H1 (cell line): Measurements from ENCODE around the gene EMD. TPM values are rescaled to one million over a fixed set of nuclear protein-coding genes. Genes with fewer than 3 reads are reported as not detected.

Experiments
- CTCF ChIA-PET: fragments of 300-600 bp; sonication (Branson Sonifier 250); formaldehyde crosslinking; loops from one replicate; lab custom pipeline; 2021; ENCODE audit not compliant: partially characterized antibody; lab: Charles Lee
- POLR2A ChIA-PET: fragments of 300-600 bp; sonication (Branson Sonifier 250); formaldehyde crosslinking; loops from one replicate; lab custom pipeline; 2021; ENCODE audit warnings: inconsistent platforms; ENCODE audit not compliant: partially characterized antibody; lab: Charles Lee
- DNase-seq, 2 experiments: peaks; one replicate each; pipeline versions ENCODE4 v3.0.0 to v3.0.0-alpha.2; 2010 to 2022; ENCODE audit warnings: low spot score in 2 of 2, low read depth in 1 of 2, mixed read lengths in 1 of 2
- FAIRE-seq: peaks from 2 replicates; lab custom pipeline; 2011; peaks lifted over from hg19 to GRCh38; lab: Jason Lieb, UNC
- H2AFZ ChIP-seq: 2 replicates; pipeline ENCODE4 v1.8.1; 2012; ENCODE audit warnings: low read length, inconsistent platforms
- H2AK5ac ChIP-seq: 2 replicates; pipeline ENCODE4 v1.6.1; 2013; ENCODE audit warnings: low read depth, low read length
- H2BK120ac ChIP-seq: replicated peaks from 2 replicates; pipeline ENCODE3; 2013; ENCODE audit warnings: low read depth, low read length, inconsistent platforms
- H2BK12ac ChIP-seq: 2 replicates; pipeline ENCODE4 v1.6.1; 2013; ENCODE audit warnings: low read depth, low read length
- H2BK15ac ChIP-seq: 2 replicates; pipeline ENCODE4 v1.6.1; 2013; ENCODE audit warnings: low read length
- H2BK20ac ChIP-seq: 2 replicates; pipeline ENCODE4 v1.6.1; 2013; ENCODE audit warnings: low read length
- H2BK5ac ChIP-seq: 2 replicates; pipeline ENCODE4 v1.6.1; 2013; ENCODE audit warnings: low read depth, low read length
- H3K14ac ChIP-seq: 2 replicates; pipeline ENCODE4 v1.6.1; 2013; ENCODE audit warnings: inconsistent platforms; ENCODE audit not compliant: insufficient read length
- H3K18ac ChIP-seq: 2 replicates; pipeline ENCODE4 v1.6.1; 2013; ENCODE audit warnings: low read length; ENCODE audit errors: extremely low read depth
- H3K23ac ChIP-seq: 2 replicates; pipeline ENCODE4 v1.6.1; 2013; ENCODE audit warnings: inconsistent platforms; ENCODE audit not compliant: insufficient read length
- H3K23me2 ChIP-seq: 2 replicates; pipeline ENCODE4 v1.6.1; 2013; ENCODE audit warnings: low read depth, low read length
- H3K27ac ChIP-seq: 2 replicates; pipeline ENCODE4 v1.6.1; 2011; ENCODE audit warnings: low read depth, low read length, inconsistent platforms
- H3K27me3 ChIP-seq, 4 experiments: replicated peaks in 1 of 4; 1 replicate in 1 of 4; 2 replicates in 3 of 4; pipeline versions ENCODE4 v1.6.1 to v1.8.1; 2011 to 2013; ENCODE audit warnings: low read length in 3 of 4, mild to moderate bottlenecking in 3 of 4, inconsistent platforms in 2 of 4, mixed read lengths in 2 of 4, moderate library complexity in 1 of 4; ENCODE audit not compliant: control insufficient read depth in 3 of 4, insufficient read depth in 3 of 4; ENCODE audit errors: extremely low read depth in 1 of 4
- H3K36me3 ChIP-seq, 4 experiments: 2 replicates each; pipeline versions ENCODE4 v1.6.1 to v1.8.1; 2011 to 2013; ENCODE audit warnings: mild to moderate bottlenecking in 4 of 4, low read length in 3 of 4, moderate library complexity in 2 of 4, control low read depth in 1 of 4, inconsistent platforms in 1 of 4; ENCODE audit not compliant: insufficient read depth in 4 of 4, control insufficient read depth in 2 of 4
- H3K4ac ChIP-seq: replicated peaks from 2 replicates; pipeline ENCODE3; 2013; ENCODE audit warnings: low read length, low read depth, mixed read lengths, inconsistent platforms; ENCODE audit not compliant: insufficient read length
- H3K4me1 ChIP-seq, 4 experiments: replicated peaks in 1 of 4; 1 replicate in 1 of 4; 2 replicates in 3 of 4; pipeline versions ENCODE4 v1.6.1 to v1.8.1; 2011 to 2013; ENCODE audit warnings: low read length in 3 of 4, inconsistent platforms in 2 of 4, mixed read lengths in 1 of 4; ENCODE audit not compliant: insufficient read depth in 4 of 4, control insufficient read depth in 3 of 4
- H3K4me2 ChIP-seq, 2 experiments: 2 replicates each; pipeline versions ENCODE4 v1.6.1 to v1.8.1; 2011 to 2013; ENCODE audit warnings: low read depth in 2 of 2, low read length in 2 of 2, control low read depth in 1 of 2, inconsistent platforms in 1 of 2, mild to moderate bottlenecking in 1 of 2; ENCODE audit not compliant: insufficient read depth in 1 of 2
- H3K4me3 ChIP-seq, 4 experiments: fragments of 200-600, 300-600 bp in 1 of 4; sonication (generic), shearing (Covaris generic), sonication (Bioruptor Twin) in 1 of 4; 2 replicates each; pipeline versions ENCODE4 v1.5.1 to v1.8.1; 2011 to 2016; ENCODE audit warnings: low read length in 4 of 4, low read depth in 3 of 4, control low read depth in 2 of 4, inconsistent platforms in 2 of 4, mild to moderate bottlenecking in 2 of 4, mixed read lengths in 1 of 4, moderate library complexity in 1 of 4; ENCODE audit not compliant: insufficient read depth in 2 of 4; ENCODE audit errors: extremely low read depth in 1 of 4
- H3K56ac ChIP-seq: replicated peaks from 2 replicates; pipeline ENCODE3; 2013; ENCODE audit warnings: low read depth, mild to moderate bottlenecking, mixed read lengths, low read length, inconsistent platforms; ENCODE audit not compliant: insufficient read length
- H3K79me1 ChIP-seq: 2 replicates; pipeline ENCODE4 v1.6.1; 2013; ENCODE audit warnings: low read depth, low read length, control low read depth
- H3K79me2 ChIP-seq, 2 experiments: 2 replicates each; pipeline versions ENCODE4 v1.6.1 to v1.8.1; 2012 to 2013; ENCODE audit warnings: low read length in 2 of 2, mild to moderate bottlenecking in 2 of 2, inconsistent platforms in 1 of 2; ENCODE audit not compliant: insufficient read depth in 2 of 2, control insufficient read depth in 1 of 2
- H3K9ac ChIP-seq, 4 experiments: replicated peaks in 1 of 4; 1 replicate in 1 of 4; 2 replicates in 3 of 4; pipeline versions ENCODE4 v1.6.1 to v1.8.1; 2011 to 2013; ENCODE audit warnings: low read depth in 3 of 4, low read length in 3 of 4, control low read depth in 2 of 4, mild to moderate bottlenecking in 2 of 4, moderate library complexity in 2 of 4, inconsistent platforms in 1 of 4; ENCODE audit errors: extremely low read depth in 1 of 4
- H3K9me3 ChIP-seq, 2 experiments: 2 replicates each; pipeline versions ENCODE4 v1.6.1 to v1.8.1; 2012 to 2013; ENCODE audit warnings: mild to moderate bottlenecking in 2 of 2, moderate library complexity in 2 of 2, control low read depth in 1 of 2, inconsistent platforms in 1 of 2, low read depth in 1 of 2, low read length in 1 of 2, mixed read lengths in 1 of 2; ENCODE audit not compliant: insufficient read depth in 2 of 2
- H4K20me1 ChIP-seq, 2 experiments: replicated peaks in 1 of 2; 2 replicates each; pipeline versions ENCODE3 to v1.8.1; 2011 to 2013; ENCODE audit warnings: inconsistent platforms in 2 of 2, low read length in 2 of 2, mild to moderate bottlenecking in 1 of 2; ENCODE audit not compliant: insufficient read depth in 2 of 2, control insufficient read depth in 1 of 2
- H4K5ac ChIP-seq: 2 replicates; pipeline ENCODE4 v1.6.1; 2013; ENCODE audit warnings: low read length, low read depth, mixed read lengths, inconsistent platforms; ENCODE audit not compliant: insufficient read length
- H4K8ac ChIP-seq: 2 replicates; pipeline ENCODE4 v1.8.0; 2013; ENCODE audit warnings: mild to moderate bottlenecking, moderate library complexity, low read length, inconsistent platforms; ENCODE audit not compliant: insufficient read depth; ENCODE audit errors: extremely low read depth
- H4K91ac ChIP-seq: replicated peaks from 2 replicates; pipeline ENCODE3; 2013; ENCODE audit warnings: low read length, mixed read lengths, inconsistent platforms; ENCODE audit not compliant: insufficient read length
- CHD2 ChIP-seq: IDR thresholded peaks from 2 replicates; pipeline ENCODE4 v1.6.1; 2012; ENCODE audit warnings: low read length, improper control_type of control experiment
- EZH2 ChIP-seq: fragments of 200-600 bp; sonication (generic); IDR thresholded peaks from 2 replicates; pipeline ENCODE4 v1.7.1; 2012; ENCODE audit warnings: low read depth, mild to moderate bottlenecking, moderate library complexity, low read length, inconsistent platforms; ENCODE audit not compliant: severe bottlenecking
- HDAC6 ChIP-seq: IDR thresholded peaks from one replicate; pipeline ENCODE4 v1.7.1; 2012; ENCODE audit warnings: low read depth, mild to moderate bottlenecking, inconsistent platforms, low read length, moderate library complexity
- KDM4A ChIP-seq: IDR thresholded peaks from one replicate; pipeline ENCODE4 v1.7.1; 2012; ENCODE audit warnings: low read depth, mild to moderate bottlenecking, moderate library complexity, low read length, inconsistent platforms; ENCODE audit not compliant: severe bottlenecking
- MAX ChIP-seq: IDR thresholded peaks from 2 replicates; pipeline ENCODE4 v1.6.1; 2012; ENCODE audit warnings: inconsistent platforms
- PHF8 ChIP-seq: fragments of 200-600 bp; sonication (generic); conservative IDR thresholded peaks from 2 replicates; pipeline ENCODE4 v1.7.1; 2012; ENCODE audit warnings: low read depth, mild to moderate bottlenecking, inconsistent platforms, low read length, moderate library complexity
- TAF1 ChIP-seq: IDR thresholded peaks from 2 replicates; pipeline ENCODE4 v1.6.1; 2011; ENCODE audit warnings: mild to moderate bottlenecking, low read depth, low read length
- TCF12 ChIP-seq: IDR thresholded peaks from 2 replicates; pipeline ENCODE4 v1.6.1; 2011; ENCODE audit warnings: low read depth, mild to moderate bottlenecking, low read length
- TEAD4 ChIP-seq: IDR thresholded peaks from 2 replicates; pipeline ENCODE4 v1.6.1; 2012; ENCODE audit warnings: low read depth, low read length, inconsistent platforms, mixed read lengths
- USF2 ChIP-seq: IDR thresholded peaks from 2 replicates; pipeline ENCODE4 v1.6.1; 2011; ENCODE audit warnings: low read length, improper control_type of control experiment
- WGBS, 2 experiments: shearing (Covaris generic) in 1 of 2; methylation state at CpG; one replicate each; pipeline versions ENCODE4 v1.1.6 to v1.1.7; 2013 to 2015; ENCODE audit warnings: low lambda C conversion rate in 2 of 2, mixed read lengths in 2 of 2, inconsistent platforms in 1 of 2, low coverage in 1 of 2, missing lambda C conversion rate in 1 of 2; ENCODE audit not compliant: insufficient replicate concordance in 2 of 2, insufficient coverage in 1 of 2, insufficient read length in 1 of 2; ENCODE audit errors: extremely low coverage in 1 of 2, missing lambda C conversion rate in 1 of 2; 5-methylcytosine and 5-hydroxymethylcytosine counted together
- polyA plus RNA-seq, 7 experiments: library from polyadenylated mRNA; depleted of rRNA in 3 of 7; stranded (reverse) in 5 of 7; unstranded in 2 of 7; fragments of >200 nt in 5 of 7; fragments of 200-250 nt in 2 of 7; gene quantifications; 1 replicate in 5 of 7; 2 replicates in 1 of 7; 4 replicates in 1 of 7; pipeline versions ENCODE4 v1.2.1 to v1.2.3, GENCODE V29; 2011 to 2013; ENCODE audit warnings: missing spikeins in 2 of 7, mixed read lengths in 2 of 7
- total RNA-seq: library from RNA; stranded (reverse); fragmentation: NEBNext Ultra II Directional; extraction: Animal tissue kit (Norgen Biotek cat#: 25700); gene quantifications from 2 replicates; pipeline ENCODE4 v1.2.1, GENCODE V29; 2021

Gene EMD
- total and polyA plus RNA-seq, 2 of the 8 experiments (the other 6 are each of a cell fraction or from before 2014, with no cell fraction given): 45.5 to 109 TPM

GRCh38 chrX:154397888-154398667 lies 19.0 kb downstream of the EMD start, which contains the start of gene RPL10:
Gene RPL10, plus strand, starts transcription at chrX:154398377. Its CDS starts 143 bp downstream, at chrX:154398520.
- Histone ChIP-seq H4K91ac (peak within 1 kb of the TSS; percentile 84), H2AFZ (no peak within 1 kb of the TSS), H2BK20ac (no peak within 1 kb of the TSS), H3K27ac (peak within 1 kb of the TSS; percentile 95), H2BK12ac (no peak within 1 kb of the TSS; the same call in 1 of the 2 replicates), H3K23me2 (peaks cover 6% of the 10 kb centered on the region; the same call in 1 of the 2 replicates), H3K9ac (peak within 1 kb of the TSS; percentile 62 to 99 (median 95)), H3K14ac (no peak within 1 kb of the TSS), H4K5ac (peak within 1 kb of the TSS; percentile 86), H3K79me1 (no peaks in the 10 kb centered on the region), H3K4ac (peak within 1 kb of the TSS; percentile 95), H3K36me3 (peaks cover 13 to 25% (median 19%) of the 10 kb centered on the region in 4 experiments), H2BK5ac (peak within 1 kb of the TSS; percentile 85), H3K18ac (peak within 1 kb of the TSS; percentile 93), H3K23ac (no peak within 1 kb of the TSS), H4K8ac (peak within 1 kb of the TSS; percentile 95; the same call in 1 of the 2 replicates), H2AK5ac (0 out of 2 replicates have a peak within 1 kb of the TSS, but pooled peaks have one; percentile 16), H3K27me3 (no peaks in the 10 kb centered on the region), H2BK120ac (no peak within 1 kb of the TSS), H3K79me2 (peaks cover 0 to 15% of the 10 kb centered on the region in 2 experiments; a peak in 2 of 4 replicates), H3K9me3 (no peaks in the 10 kb centered on the region), H4K20me1 (peaks cover 3 to 4% of the 10 kb centered on the region in 2 experiments), H2BK15ac (no peak within 1 kb of the TSS), H3K4me2 (peak within 1 kb of the TSS; percentile 84 to 85), H3K56ac (peak within 1 kb of the TSS; percentile 85), H3K4me1 (peaks cover 0 to 6% (median 0%) of the 10 kb centered on the region in 4 experiments; a peak in 2 of 7 replicates), H3K4me3 (peak within 1 kb of the TSS; percentile 82 to 99 (median 96))
- FAIRE-seq: peak; percentile 13
- peak; percentile 86 to 89 for DNase-seq
- WGBS, 2 experiments: 2% methylated on average over 39 of the region's 69 CpGs; no CpG with 5 or more reads in 1 of the 2 experiments
- ChIA-PET CTCF (interaction anchor here (0.8 to 4.9 kb wide), 7 partner anchors 11 to 451 kb away, joined by 3 to 20 read pairs (median 3); partner anchors contain the start of genes DNASE1L1 and FLNA), POLR2A (interaction anchor here (0.6 to 8.4 kb wide), 41 partner anchors 11 to 323 kb away, joined by 3 to 124 read pairs (median 5); partner anchors contain the start of genes ATP6AP1, DNASE1L1, EMD and FAM3A)
- TF ChIP-seq TAF1 (peak; percentile 100), CHD2 (0 out of 2 replicates have a peak, but pooled peaks have one; percentile 48), KDM4A (peak; percentile 25), EZH2 (no peak), HDAC6 (no peak), MAX (peak; percentile 85), PHF8 (peak; percentile 80), TEAD4 (no peak), USF2 (no peak), TCF12 (no peak)
